K562 (cell line): ENCODE results near the gene UBAC2. TPM values are rescaled to one million over a fixed set of nuclear protein-coding genes. Genes with fewer than 3 reads are reported as not detected.

Source experiments
- ADNP ChIP-seq: fragments of 200-800 bp; sonication (Bioruptor generic); IDR thresholded peaks from 2 replicates; pipeline ENCODE4 v1.6.1; 2016; ENCODE audit warnings: missing genetic modification characterization, missing compliant biosample characterization
- ARID1B ChIP-seq: fragments of 450-650 bp; IDR thresholded peaks from 2 replicates; pipeline ENCODE4 v1.6.1; 2016; ENCODE audit warnings: antibody characterized with exemption, mild to moderate bottlenecking, inconsistent platforms
- ETV5 ChIP-seq: sonication (generic); formaldehyde crosslinking; IDR thresholded peaks from 2 replicates; pipeline ENCODE4 v1.4.0; 2020; ENCODE audit warnings: low read depth, mild to moderate bottlenecking, missing genetic modification reagents
- GTF3C2 ChIP-seq: IDR thresholded peaks from 3 replicates; pipeline ENCODE4 v1.6.1; 2011; ENCODE audit warnings: borderline replicate concordance, mild to moderate bottlenecking, moderate library complexity; ENCODE audit not compliant: insufficient read length; ENCODE audit errors: extremely low read depth
- HSF4 ChIP-seq: fragments of 250-450 bp; sonication (Bioruptor Pico); IDR thresholded peaks from 2 replicates; pipeline ENCODE4 v2.1.2; 2022; ENCODE audit warnings: mild to moderate bottlenecking, moderate library complexity, borderline replicate concordance
- MYC ChIP-seq, 2 experiments: fragments of 250-450 bp in 1 of 2; sonication (Bioruptor Pico) in 1 of 2; IDR thresholded peaks; 2 replicates each; pipeline versions ENCODE4 v1.5.1 to v1.6.1; 2012 to 2021; ENCODE audit warnings: low read depth in 2 of 2, borderline replicate concordance in 1 of 2, improper control_type of control experiment in 1 of 2, low read length in 1 of 2, mild to moderate bottlenecking in 1 of 2, moderate library complexity in 1 of 2
- RBM22 ChIP-seq: fragments of 200-400 bp; formaldehyde crosslinking; IDR thresholded peaks from 2 replicates; pipeline ENCODE4 v1.6.1; 2018; ENCODE audit warnings: low read length, low read depth; ENCODE audit not compliant: poor library complexity, severe bottlenecking
- TBL1XR1 ChIP-seq, 2 experiments: IDR thresholded peaks; 2 replicates each; pipeline ENCODE4 v1.6.1; 2012; ENCODE audit warnings: improper control_type of control experiment in 2 of 2, low read length in 2 of 2, mild to moderate bottlenecking in 1 of 2
- polyA plus RNA-seq, 8 experiments: library from polyadenylated mRNA; depleted of rRNA in 4 of 8; stranded (reverse) in 5 of 8; unstranded in 3 of 8; fragments of >200 nt; fragmentation: Nextera tagmentation in 2 of 8; fragmentation: Illumina TruSeq in 1 of 8; extraction: Ambion mirVana in 2 of 8; extraction: Trizol in 1 of 8; gene quantifications; 2 replicates each; pipeline versions ENCODE4 v1.2.1 to v1.2.3, GENCODE V29; 2011 to 2014; ENCODE audit warnings: inconsistent platforms in 1 of 8, missing spikeins in 1 of 8
- total RNA-seq, 7 experiments: library from RNA; depleted of rRNA in 6 of 7; stranded (reverse); fragments of >200 nt in 6 of 7; fragmentation: Illumina TruSeq in 2 of 7; extraction: Trizol in 2 of 7; gene quantifications; 2 replicates each; pipeline versions ENCODE4 v1.2.1 to v1.2.3, GENCODE V29; 2011 to 2021; ENCODE audit warnings: low replicate concordance in 1 of 7

Gene UBAC2
- total and polyA plus RNA-seq, 9 of the 15 experiments (the other 6 are each of a cell fraction or from before 2014, with no cell fraction given), result 6.0 to 84.1 (median 32.3) TPM

DNA sequence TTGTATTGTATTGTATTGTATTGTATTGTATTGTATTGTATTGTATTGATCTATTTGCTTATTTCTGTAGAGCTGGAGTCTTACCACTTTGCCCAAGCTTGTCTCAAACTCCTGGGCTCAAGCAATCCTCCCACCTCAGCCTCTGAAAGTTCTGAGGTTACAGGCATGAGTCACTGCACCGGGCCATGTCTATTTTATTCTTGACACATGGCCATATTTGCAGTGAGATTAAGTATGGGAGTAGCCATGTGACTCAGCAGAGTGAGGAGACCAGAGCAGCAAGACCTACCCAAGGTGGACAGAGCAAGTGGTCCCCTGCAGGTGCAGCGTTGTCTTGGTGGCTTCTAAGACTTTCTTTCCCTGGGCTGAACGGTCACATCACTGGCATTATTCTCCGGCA is 49.1 kb upstream of the UBAC2 start (continued):
- TF ChIP-seq ARID1B, result peak; percentile 84
- peak; percentile 65 for TF ChIP-seq MYC (IDR thresholded peaks at IDR 0.05; ENCODE audit: low read depth, low read length)
- no peak for TF ChIP-seq MYC (CRISPR knock-in tag; IDR thresholded peaks at IDR 0.05; ENCODE audit: borderline replicate concordance, low read depth)
- no peak for TF ChIP-seq ADNP
- TF ChIP-seq ETV5, result no peak
- TF ChIP-seq HSF4 (CRISPR knock-in tag), result no peak
- TF ChIP-seq TBL1XR1 (IDR thresholded peaks at IDR 0.05; ENCODE audit: low read length in 2 of 2), result no peak
- no peak for TF ChIP-seq RBM22
- no peak for TF ChIP-seq GTF3C2
- TF ChIP-seq, all 486 proteins: peak for 51
